HG03108 (cell line): ENCODE results near the gene GOLGA6L24.
"Not testable (repeated sequence)": the region's sequence is repeated elsewhere in the genome, so short reads cannot be mapped to it uniquely, and the experiment has no call there.

Experiments used
- ATAC-seq: cut with Tn5 transposase; IDR thresholded peaks from one replicate; pipeline ENCODE4 v1.9.1; 2021; ENCODE audit warnings: moderate library complexity; ENCODE audit not compliant: unreplicated experiment

Gene GOLGA6L24, protein sequence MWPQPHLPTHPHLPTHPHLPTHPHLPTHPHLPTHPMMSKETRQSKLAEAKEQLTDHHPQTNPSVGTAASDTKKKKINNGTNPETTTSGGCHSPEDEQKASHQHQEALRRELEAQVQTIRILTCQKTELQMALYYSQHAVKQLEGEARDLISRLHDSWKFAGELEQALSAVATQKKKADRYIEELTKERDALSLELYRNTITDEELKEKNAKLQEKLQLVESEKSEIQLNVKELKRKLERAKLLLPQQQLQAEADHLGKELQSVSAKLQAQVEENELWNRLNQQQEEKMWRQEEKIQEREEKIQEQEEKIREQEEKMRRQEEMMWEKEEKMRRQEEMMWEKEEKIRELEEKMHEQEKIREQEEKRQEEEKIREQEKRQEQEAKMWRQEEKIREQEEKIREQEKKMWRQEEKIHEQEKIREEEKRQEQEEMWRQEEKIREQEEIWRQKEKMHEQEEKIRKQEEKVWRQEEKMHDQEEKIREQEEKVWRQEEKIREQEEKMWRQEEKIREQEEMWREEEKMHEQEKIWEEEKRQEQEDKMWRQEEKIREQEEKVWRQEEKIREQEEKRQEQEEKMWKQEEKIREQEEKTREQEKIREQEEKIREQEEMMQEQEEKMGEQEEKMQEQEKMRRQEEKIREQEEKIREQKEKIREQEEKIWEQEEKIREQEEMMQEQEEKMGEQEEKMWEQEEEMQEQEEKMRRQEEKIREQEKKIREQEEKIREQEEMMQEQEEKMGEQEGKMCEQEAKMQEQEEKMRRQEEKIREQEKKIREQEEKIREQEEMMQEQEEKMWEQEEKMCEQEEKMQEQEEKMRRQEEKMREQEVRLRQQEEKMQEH

GRCh38 chr15:28357984-28358383 lies at the start of gene GOLGA6L24:
TSS of gene GOLGA6L24 (minus strand) at chr15:28358084. CDS start at chr15:28358023, 61 bp downstream.
- not testable (repeated sequence) for ATAC-seq

DNA sequence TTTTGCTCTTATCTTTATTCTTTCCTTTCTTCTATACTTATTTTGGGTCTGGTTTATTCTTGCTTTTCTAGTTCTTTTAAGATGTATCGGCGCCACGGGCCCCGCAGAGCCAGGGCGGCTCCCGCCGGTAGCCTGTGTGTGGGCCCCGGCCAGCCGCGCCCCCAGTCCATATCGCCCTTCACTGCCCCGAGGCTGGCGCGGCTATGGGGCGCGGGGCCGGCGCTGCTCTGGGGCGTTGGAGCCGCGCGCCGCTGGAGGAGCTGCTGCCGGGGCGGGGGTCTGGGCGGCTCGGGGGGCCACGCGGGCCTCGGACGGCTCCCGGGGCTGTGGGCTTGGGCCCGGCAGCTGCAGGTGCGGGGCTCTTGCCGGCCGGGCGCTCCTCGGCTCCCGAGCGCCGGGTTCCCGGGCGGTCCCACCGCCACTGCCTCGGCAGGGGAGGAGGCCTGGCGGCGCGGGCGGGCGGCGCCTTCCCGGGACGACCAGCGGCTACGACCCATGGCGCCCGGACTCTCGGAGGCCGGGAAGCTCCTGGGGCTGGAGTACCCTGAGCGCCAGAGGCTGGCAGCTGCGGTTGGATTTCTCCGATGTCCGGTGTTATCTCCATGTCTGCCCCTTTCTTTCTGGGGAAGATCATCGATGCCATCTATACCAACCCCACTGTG lies 45.0 kb upstream of the GOLGA6L24 start:
- ATAC-seq: not testable (repeated sequence)

GRCh38 chr15:28396022-28396421 lies 38.1 kb upstream of the GOLGA6L24 start:
- not testable (repeated sequence) for ATAC-seq

DNA sequence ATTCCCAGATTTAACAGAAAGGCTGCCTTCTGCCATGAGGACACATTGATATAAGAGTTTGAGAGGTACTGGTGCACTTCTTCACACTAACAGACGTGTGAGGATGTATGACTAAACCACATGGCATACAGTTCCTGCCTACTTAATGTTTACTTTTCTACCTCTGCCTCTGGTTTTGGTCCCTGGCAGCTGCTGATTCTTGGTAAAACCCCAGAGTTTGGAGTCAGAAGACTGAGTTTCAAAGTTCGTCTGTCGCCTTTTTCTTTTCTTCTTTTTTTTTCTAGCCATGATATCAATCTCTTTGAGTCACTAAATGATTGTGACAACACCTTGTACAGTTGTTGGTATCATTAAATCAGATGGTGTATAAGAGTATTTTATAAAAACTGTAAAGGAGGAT lies 22.2 kb upstream of the GOLGA6L24 start:
- ATAC-seq: not testable (repeated sequence)

DNA sequence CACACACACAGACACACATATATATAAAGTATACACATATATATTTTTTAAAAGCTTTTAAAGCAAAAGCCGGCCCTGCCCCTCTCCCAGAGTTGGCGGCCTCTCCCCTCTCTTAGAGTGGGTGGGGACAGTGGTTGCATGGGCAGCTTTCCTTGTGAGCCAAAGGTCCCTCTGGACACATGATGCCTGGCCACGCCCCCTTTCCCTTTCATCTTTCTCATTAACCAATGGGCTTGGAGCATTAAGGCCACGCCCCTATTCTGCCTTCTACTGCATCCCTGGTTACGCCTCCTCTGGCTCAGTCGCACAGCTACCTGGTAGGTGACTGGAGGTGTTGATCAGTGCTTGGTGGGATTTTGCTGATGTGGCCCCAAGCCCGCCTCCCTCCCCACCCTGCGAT lies 20.5 kb upstream of the GOLGA6L24 start, which contains the start of gene GOLGA8F:
Gene GOLGA8F (plus strand): TSS at position 301 of the 400 bp plus-strand sequence. CDS start 98 bp downstream, at position 399.
- not testable (repeated sequence) for ATAC-seq

- not testable (repeated sequence) for ATAC-seq
These were observed 7.6 kb upstream of the GOLGA6L24 start for GRCh38 chr15:28365502-28365901.

GRCh38 chr15:28322129-28322588 lies 35.7 kb downstream of the GOLGA6L24 start, which contains the start of gene HERC2:
TSS of gene HERC2 (minus strand) at chr15:28322179. CDS start at chr15:28321433, 746 bp downstream.
- not testable (repeated sequence) for ATAC-seq

DNA sequence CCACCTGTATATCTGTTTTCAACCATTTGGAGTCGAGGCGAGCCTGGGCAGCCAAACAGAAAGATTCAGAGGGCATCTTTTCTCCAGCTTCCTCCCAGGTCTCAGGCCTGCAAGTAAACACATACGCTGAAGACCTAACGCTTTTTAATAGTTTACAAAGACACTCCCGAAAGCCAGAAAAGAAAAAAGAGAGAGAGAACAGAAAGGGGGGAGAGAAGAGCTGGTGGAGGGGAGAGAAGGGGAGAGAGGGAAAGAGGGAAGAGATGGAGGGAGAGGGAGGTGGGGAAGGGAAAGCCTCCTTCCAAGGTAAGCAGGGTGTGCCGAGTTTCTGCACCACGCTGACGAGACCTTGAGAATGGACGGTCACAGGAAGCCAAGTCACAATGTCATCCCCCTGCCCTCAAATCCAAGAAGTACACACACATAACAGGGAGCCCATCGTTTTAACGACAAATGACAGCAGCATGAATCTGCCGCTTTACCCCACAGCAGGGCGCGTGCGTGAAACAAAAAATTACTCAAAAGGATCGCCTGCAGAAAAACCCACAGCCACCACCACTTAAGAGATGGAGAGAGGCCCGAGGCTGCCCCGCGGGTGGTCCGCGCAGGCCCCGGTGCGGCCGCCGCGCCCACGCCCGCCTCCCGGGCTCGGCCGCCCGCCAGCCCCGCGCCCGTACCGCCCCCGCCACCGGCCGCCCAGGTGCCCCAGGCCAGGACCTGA lies 36.4 kb downstream of the GOLGA6L24 start:
- ATAC-seq: not testable (repeated sequence)

GRCh38 chr15:28319725-28320124 lies 38.2 kb downstream of the GOLGA6L24 start:
- not testable (repeated sequence) for ATAC-seq

DNA sequence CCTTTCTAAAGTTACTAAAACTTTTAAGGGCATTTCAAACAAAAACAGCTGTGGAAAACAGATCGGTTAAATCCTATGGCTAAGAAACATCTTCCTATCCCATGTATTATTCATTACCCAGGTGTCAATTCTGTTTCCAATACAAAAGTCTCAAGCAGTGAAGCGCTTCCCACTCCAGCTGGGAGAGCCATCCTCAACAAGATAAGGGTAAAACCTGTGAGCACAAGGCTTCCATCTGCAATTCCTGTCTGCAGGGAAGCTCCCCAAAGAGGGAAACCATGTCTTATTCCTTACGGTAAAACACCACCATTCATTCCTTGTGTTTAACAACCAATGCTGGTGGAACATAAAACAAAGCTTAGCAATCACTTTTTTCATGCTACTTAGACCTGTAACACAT lies 39.1 kb downstream of the GOLGA6L24 start:
- not testable (repeated sequence) for ATAC-seq

GRCh38 chr15:28318122-28318521 lies 39.8 kb downstream of the GOLGA6L24 start:
- not testable (repeated sequence) for ATAC-seq

- not testable (repeated sequence) for ATAC-seq
These were observed 40.9 kb downstream of the GOLGA6L24 start for GRCh38 chr15:28316958-28317357.

DNA sequence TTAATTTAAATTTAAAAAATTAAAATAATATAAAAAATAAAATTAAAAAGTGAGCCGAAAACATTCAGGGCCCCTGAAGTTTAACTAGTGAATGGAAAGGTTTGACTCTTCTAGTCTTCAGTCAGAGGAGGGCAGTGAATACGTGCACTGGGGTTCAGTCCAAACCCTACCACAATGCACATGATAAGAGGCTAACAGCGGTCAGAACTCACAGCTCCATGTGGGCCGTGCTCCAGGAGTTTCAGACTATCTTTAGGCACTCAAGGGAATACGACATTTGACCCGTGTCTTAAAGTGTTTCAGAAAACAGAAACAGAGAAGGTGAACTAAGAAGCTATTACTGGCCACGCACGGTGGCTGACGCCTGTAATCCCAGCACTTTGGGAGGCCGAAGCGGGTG lies 47.4 kb downstream of the GOLGA6L24 start:
- ATAC-seq: not testable (repeated sequence)

GRCh38 chr15:28308718-28309117 lies 49.2 kb downstream of the GOLGA6L24 start:
- ATAC-seq: not testable (repeated sequence)
